Sigmoid colon (tissue), 4 donors: ENCODE data around the gene FCER2.

Experiments used
- CTCF ChIP-seq, 4 experiments: fragments of 450-650 bp in 3 of 4; fragments of 200-600 bp in 1 of 4; IDR thresholded peaks; one replicate each; pipeline ENCODE4 v1.5.1; 2016 to 2019; ENCODE audit warnings: antibody characterized with exemption in 4 of 4, mild to moderate bottlenecking in 3 of 4, moderate library complexity in 2 of 4
- EP300 ChIP-seq, 4 donors: sonication (generic); formaldehyde crosslinking; IDR thresholded peaks; one replicate each; pipeline ENCODE4 v1.6.1; 2017; ENCODE audit warnings: antibody characterized with exemption in 4 of 4
- POLR2A ChIP-seq, 2 donors: fragments of 450-650 bp; IDR thresholded peaks; one replicate each; pipeline ENCODE4 v1.6.1; 2016; ENCODE audit warnings: antibody characterized with exemption in 2 of 2, mild to moderate bottlenecking in 2 of 2, moderate library complexity in 2 of 2
- POLR2AphosphoS5 ChIP-seq, 4 donors: sonication (generic); formaldehyde crosslinking; IDR thresholded peaks; one replicate each; pipeline ENCODE4 v1.6.1; 2017; ENCODE audit warnings: antibody characterized with exemption in 4 of 4

- no peak for TF ChIP-seq CTCF (IDR thresholded peaks at IDR 0.05)
- TF ChIP-seq POLR2A (IDR thresholded peaks at IDR 0.05) = no peak
- TF ChIP-seq POLR2AphosphoS5 (IDR thresholded peaks at IDR 0.05) = no peak
- no peak for TF ChIP-seq EP300 (IDR thresholded peaks at IDR 0.05)
Measured at GRCh38 chr19:7730286-7731217, 28.6 kb upstream of the FCER2 start.
